GM19452 (cell line): ENCODE results near the gene PLXNA3.

ENCODE experiments used
- ATAC-seq: cut with Tn5 transposase; IDR thresholded peaks from one replicate; pipeline ENCODE4 v1.9.1; 2021; ENCODE audit not compliant: unreplicated experiment

The PLXNA3 gene

GRCh38 chrX:154458116-154458953 is at the start of gene PLXNA3:
PLXNA3 (plus strand) TSS chrX:154458281; CDS start chrX:154460184, 1,903 bp downstream.
- peak; percentile 59 for ATAC-seq

- ATAC-seq = no peak
These were observed 49.3 kb upstream of the PLXNA3 start for GRCh38 chrX:154408659-154409221.

GRCh38 chrX:154409222-154409871 is 48.7 kb upstream of the PLXNA3 start, which contains the start of gene DNASE1L1:
DNASE1L1 (minus strand) TSS chrX:154409254; CDS start chrX:154405568, 3,686 bp downstream.
- no peak for ATAC-seq

GRCh38 chrX:154411981-154412340 is 46.1 kb upstream of the PLXNA3 start:
- ATAC-seq = peak; percentile 70

- no peak for ATAC-seq
These were observed 45.6 kb upstream of the PLXNA3 start for GRCh38 chrX:154412468-154412867.

- no peak for ATAC-seq
These were observed 44.9 kb upstream of the PLXNA3 start for GRCh38 chrX:154413142-154413541.

- ATAC-seq = no peak
These were observed 40.9 kb upstream of the PLXNA3 start for GRCh38 chrX:154417157-154417556.

- ATAC-seq = no peak
These were observed 38.9 kb upstream of the PLXNA3 start for GRCh38 chrX:154419189-154419588.

- ATAC-seq = no peak
These were observed 38.2 kb upstream of the PLXNA3 start for GRCh38 chrX:154419688-154420401.

- ATAC-seq = no peak
These were observed 37.7 kb upstream of the PLXNA3 start for GRCh38 chrX:154420402-154420756.

- ATAC-seq = no peak
These were observed 30.9 kb upstream of the PLXNA3 start for GRCh38 chrX:154426916-154427770.

- peak; percentile 96 for ATAC-seq
These were observed 29.6 kb upstream of the PLXNA3 start, which contains the start of gene ATP6AP1 for GRCh38 chrX:154428176-154429171. ATP6AP1 (plus strand) TSS chrX:154428677; CDS start chrX:154428693, 16 bp downstream.

GRCh38 chrX:154429711-154430110 is 28.4 kb upstream of the PLXNA3 start:
- no peak for ATAC-seq

- ATAC-seq = no peak
These were observed 27.6 kb upstream of the PLXNA3 start for GRCh38 chrX:154430479-154430878.

- no peak for ATAC-seq
These were observed 27.2 kb upstream of the PLXNA3 start for GRCh38 chrX:154430916-154431315.

GRCh38 chrX:154431341-154431740 is 26.7 kb upstream of the PLXNA3 start:
- ATAC-seq = no peak

- ATAC-seq = no peak
These were observed 25.9 kb upstream of the PLXNA3 start for GRCh38 chrX:154432210-154432609.

- no peak for ATAC-seq
These were observed 24.5 kb upstream of the PLXNA3 start for GRCh38 chrX:154433605-154434004.
